ENCODE measurements around the gene PHF3.

The PHF3 gene

DNA sequence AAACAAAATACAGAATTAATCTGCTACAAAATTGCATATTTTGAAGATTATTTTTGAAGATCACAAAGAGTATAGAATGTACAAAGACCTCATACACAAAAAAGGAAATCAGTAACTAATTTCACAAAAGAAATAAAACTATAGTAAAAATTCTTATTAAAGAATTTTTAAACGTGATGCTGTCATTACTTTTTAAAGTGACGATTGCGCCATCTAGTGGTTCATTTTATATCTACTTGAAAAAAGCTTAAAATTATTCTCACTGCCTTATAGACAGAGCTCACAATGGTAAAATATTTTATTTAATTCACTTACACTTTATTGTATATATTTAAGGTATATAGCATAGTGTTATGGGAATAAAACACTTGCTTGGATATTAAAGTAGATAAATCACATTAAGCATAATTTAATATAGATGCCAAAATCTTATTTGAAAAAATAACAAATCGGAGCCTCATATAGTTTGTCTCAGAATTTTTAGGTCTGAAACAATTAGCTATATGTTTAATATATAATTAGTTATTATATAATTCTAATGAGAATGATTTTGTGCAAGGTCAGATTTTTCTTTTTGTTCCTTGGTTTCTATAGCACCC is 128.8 kb downstream of the PHF3 start:
- DNase-seq (ENCODE audit: extremely low read depth in 1 of 2, low read depth in 1 of 2): no peak
